HG03432 (cell line): ENCODE measurements around the gene EZH2.

Experiments
- ATAC-seq: cut with Tn5 transposase; IDR thresholded peaks from one replicate; pipeline ENCODE4 v1.9.1; 2021; ENCODE audit warnings: mild to moderate bottlenecking, moderate library complexity; ENCODE audit not compliant: unreplicated experiment

Gene EZH2

DNA sequence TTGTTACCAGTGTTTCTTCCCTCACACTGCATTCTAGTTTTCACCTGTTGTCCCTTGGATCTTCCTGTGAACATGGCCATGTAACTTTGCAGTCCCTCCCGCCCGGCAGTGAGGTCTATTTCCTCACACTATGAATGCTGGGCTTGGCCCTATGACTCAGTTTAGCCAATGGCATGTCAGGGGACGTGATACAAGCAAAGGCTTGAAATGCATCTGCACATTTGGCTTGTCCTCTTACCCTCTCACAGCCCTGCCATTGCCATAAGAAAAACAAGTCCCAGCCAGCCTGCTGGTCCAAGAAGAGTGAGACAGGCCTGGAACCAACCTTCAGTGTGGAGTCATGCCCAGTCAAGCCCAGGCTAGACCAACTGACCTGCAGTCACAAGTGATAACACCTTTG, 17.1 kb upstream of the EZH2 start:
- no peak for ATAC-seq

DNA sequence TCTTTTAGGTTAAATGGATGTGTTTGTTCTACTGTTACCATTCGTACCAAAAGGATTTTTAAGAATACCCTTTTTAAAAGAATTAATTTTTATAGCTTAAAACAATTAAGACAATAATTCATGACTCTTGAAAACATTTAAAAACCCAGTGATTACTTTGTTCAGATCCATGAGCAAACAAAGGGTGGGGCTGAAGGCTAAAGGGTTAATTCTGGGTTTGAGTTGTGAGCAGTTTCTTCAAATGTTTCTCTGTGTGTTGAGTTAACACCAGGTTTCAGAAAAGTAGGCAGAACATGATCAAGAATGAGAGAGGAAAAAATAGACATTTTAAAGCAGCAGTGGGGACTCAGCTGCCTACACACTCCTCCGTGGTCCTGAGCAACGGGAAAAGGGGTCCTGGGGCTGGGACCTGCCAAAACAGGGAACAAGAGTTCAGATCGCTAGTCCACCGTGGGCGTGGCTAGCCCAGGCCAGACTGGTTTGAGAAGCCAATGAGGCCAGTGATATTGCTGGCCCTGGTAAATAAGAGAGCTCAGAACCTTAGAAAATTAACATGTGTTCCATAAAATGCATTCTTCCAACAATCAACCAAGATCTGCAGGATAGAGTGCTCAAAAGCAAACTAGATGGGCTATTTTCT, 14.9 kb upstream of the EZH2 start:
- no peak for ATAC-seq

DNA sequence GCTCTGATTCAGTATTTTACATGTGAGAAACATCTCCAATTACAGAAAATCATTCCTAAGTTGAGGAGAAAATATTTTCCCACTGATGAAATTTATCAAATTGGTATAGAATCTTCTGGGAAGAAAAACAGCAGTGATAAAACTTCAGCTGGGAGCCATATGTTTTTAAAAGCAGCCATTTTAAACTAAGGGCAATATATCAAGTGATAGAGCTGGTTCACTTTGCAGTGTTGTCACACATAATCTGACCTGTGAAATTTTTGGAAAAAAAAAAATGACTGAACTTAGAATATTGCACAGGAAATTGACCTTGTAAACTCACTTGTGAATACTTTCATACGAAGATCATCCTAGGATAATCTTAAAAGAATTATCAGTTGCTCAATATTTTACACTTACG, 10.5 kb upstream of the EZH2 start:
- ATAC-seq = no peak

DNA sequence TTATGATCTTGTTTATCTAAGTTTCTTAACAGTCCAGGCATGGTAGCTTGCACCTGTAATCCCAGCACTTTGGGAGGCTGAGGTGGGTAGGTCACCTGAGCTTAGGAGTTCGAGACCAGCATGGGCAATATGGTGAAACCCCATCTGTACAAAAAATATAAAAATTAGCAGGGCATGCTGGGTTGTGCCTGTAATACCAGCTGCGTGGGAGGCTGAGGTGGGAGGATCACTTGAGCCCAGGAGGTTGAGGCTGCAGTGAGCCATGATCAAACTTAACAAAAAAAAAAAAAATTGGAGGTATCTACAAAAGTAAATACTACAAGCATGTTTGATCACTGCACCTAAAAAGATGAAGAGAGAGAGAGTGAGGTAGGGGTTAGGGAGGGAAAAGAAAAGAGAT, 9.0 kb upstream of the EZH2 start:
- ATAC-seq = no peak

DNA sequence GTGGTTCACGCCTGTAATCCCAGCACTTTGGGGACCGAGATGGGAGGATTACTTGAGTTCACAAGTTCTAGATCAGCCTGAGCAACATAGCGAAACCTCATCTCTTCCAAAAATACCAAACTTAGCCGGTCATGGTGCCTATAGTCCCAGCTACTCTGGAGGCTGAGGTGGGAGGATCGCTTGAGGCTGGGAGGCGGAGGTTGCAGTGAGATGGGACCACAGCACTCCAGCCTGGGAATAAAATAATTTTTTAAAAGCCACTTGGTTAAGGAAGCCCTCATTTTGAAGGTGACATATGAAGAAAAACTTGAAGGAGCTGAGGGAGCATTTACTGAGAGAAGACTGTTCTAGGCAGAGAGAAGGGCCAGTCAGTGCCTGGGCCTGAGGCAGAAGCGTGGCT, 4.2 kb upstream of the EZH2 start:
- no peak for ATAC-seq

GRCh38 chr7:148886844-148887243, 2.8 kb upstream of the EZH2 start:
- ATAC-seq = no peak

GRCh38 chr7:148884299-148885022, 370 bp upstream of the EZH2 start:
- ATAC-seq = peak; percentile 93

- peak; percentile 26 for ATAC-seq
These were observed 634 bp downstream of the EZH2 start for GRCh38 chr7:148883266-148884048.

GRCh38 chr7:148882841-148883265, 1.2 kb downstream of the EZH2 start:
- no peak for ATAC-seq

DNA sequence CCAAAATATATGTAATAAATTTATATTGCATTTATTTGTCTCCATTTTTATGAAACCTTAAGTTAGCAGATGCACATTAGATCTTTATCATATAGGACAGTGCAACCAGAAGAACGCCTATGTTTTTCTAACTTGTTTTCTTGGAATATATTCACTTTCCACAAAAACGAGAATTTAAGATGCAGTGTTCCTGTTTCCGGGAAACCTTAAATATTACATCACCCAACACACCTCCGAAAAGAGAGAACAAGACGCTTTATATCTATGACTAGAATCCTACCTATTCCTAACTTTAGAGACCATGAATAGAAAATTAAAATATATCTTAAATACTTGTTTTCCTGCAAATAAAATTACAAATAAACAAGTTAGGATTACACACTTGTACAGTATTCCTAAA, 1.9 kb downstream of the EZH2 start:
- no peak for ATAC-seq

DNA sequence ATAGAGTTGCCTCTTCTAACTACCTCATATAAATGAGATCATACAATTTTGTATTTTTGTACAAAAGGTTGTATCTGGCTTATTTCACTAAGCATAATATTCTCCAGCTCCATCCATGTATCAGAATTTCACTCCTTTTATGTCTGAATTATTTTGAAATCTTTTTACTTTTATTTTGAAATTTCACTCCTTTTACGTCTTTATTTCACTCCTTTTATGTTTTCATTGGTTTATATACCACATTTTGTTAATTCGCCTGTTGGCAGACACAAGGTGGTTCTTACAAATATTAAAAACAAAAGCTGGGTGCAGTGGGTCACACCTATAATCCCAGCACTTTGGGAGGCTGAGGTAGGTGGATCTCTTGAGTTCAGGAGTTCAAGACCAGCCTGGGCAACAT, 5.8 kb downstream of the EZH2 start:
- ATAC-seq = no peak

GRCh38 chr7:148877517-148877916, 6.6 kb downstream of the EZH2 start:
- ATAC-seq = no peak

- no peak for ATAC-seq
These were observed 11.9 kb downstream of the EZH2 start for GRCh38 chr7:148872188-148872587.

GRCh38 chr7:148871551-148871950, 12.5 kb downstream of the EZH2 start:
- no peak for ATAC-seq

- no peak for ATAC-seq
These were observed 13.1 kb downstream of the EZH2 start for GRCh38 chr7:148871030-148871429.

- ATAC-seq = no peak
These were observed 15.8 kb downstream of the EZH2 start for GRCh38 chr7:148868378-148868674.

DNA sequence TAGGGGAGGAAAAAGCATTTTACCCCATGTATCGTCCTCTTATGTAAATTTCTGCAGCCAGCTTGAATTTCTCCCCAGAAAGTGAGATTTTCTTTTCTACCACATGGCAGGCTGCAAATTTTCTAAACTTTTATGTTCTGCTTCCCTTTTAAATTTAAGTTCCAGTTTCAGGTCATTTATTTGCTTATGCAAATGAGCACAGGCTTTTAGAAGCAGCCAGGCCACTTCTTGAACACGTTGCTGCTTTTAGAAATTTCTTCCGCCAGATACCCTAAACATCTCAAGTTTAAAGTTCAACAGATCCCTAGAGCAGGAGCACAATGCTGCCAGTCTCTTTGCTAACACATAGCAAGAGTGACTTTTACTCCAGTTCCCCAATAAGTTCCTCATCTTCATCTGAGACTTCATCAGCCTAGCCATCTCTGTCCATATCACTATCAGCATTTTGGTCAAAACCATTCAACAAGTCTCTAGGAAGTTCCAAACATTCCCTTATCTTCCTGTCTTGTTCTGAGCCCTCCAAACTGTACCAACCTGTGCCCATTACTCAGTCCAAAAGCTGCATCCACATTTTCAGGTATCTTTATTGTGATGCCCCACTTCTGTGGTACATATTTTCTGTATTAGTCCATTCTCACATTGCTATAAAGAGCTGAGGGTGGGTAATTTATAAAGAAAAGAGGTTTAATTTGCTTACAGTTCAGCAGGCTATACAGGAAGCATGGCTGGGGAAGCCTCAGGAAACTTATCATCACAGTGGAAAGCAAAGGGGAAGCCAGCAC, 16.3 kb downstream of the EZH2 start:
- no peak for ATAC-seq

DNA sequence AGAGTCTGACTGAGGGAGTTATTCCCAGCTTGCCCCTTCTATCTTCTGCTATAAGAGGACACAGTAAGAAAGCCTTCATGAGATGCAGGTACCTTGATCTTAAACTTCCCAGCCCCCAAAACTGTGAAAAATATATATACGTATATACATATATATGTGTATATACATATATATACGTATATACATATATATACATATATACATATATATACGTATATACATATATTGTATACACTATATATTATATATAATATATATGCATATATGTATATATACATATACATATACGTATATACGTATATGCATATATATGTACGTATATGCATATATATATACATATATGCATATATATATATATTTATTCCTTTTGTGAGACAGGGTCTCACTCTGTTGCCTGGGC, 17.7 kb downstream of the EZH2 start:
- no peak for ATAC-seq

DNA sequence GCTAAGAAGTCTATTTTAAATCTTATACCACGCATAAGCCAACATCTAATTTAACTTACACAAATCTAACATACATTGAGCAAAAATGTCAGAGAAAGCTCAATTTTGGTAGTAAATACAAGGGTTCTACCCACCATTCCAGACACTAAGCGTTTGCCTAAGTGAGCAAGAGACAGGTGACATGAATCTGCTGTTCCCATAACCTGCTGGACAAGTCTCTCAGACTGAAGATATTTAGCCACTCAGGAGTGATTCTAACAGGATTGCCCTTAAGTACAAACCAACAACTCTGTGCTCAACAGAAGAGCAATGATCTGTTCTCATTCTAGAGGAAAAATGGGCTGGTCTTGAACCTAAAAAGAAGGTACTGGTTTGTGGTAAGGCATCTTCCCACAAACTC, 18.8 kb downstream of the EZH2 start:
- no peak for ATAC-seq

DNA sequence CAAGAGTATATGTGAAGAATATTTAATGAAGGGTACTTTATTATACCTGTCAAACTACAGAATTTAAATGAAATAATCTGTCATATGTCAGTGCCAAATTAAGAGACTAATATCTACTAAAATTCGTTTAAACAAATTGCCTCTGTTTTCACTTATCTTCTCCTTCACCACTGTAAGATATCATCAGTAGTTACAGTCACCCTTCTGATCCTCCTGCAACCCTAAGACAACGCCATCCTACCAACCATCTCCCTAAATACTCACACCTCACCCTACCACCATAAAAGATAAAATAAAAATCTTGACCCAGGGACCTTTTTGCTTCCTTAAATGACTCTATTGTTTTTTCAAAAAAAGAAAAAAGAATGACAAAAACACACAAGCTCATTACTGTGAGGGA, 20.8 kb downstream of the EZH2 start:
- no peak for ATAC-seq

- no peak for ATAC-seq
These were observed 21.6 kb downstream of the EZH2 start for GRCh38 chr7:148862481-148862880.
